ENCODE data around the gene GCSAM. TPM values are rescaled to one million over a fixed set of nuclear protein-coding genes. Genes with fewer than 3 reads are reported as not detected.

GCSAM gene
- total RNA-seq, 1 experiment from 2014 or later: not detected

DNA sequence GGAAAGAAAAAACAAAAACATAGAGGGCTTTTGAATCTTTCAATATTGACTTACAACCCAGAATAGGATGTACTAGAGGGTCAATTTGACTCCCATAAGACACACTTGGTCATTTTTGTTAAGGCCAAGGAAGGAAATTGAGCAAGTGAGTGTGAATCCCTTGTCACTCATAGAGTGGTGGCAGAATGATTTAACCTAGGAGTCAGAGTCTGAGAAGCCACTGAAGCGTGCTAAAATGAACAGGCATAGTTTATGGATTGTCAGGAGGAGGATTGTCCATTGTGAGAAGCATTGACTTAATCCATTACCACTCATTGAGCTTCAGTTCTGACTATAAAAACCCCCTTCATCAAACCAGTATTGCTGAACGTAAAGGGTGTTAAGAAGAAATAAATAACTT, 8.2 kb upstream of the GCSAM start:
- no peaks in the 10 kb centered on the region for H3F3A ChIP-seq (ENCODE audit: low read length, unreplicated experiment)
- no peaks in the 10 kb centered on the region for H3K79me2 ChIP-seq (ENCODE audit: low read length)
- no TSS peak for BruUV-seq (replicated peaks)
- no peak overlapping the region for H3K9ac ChIP-seq (ENCODE audit: low read length)
- no peaks in the 10 kb centered on the region for H3K9me2 ChIP-seq (replicated peaks; ENCODE audit: low read length)
- ChIA-PET CTCF (no interaction called here), POLR2A (ENCODE audit: unreplicated experiment) (interaction anchor here (0.6 kb wide), 1 partner anchor 58 kb away, joined by 3 read pairs; no protein-coding TSS in a partner anchor)
- no peaks in the 10 kb centered on the region for H3K27me3 ChIP-seq (ENCODE audit: low read length)
- H3K4me2 ChIP-seq (ENCODE audit: low read length): no peak overlapping the region
- intact Hi-C loops (cut with micrococcal nuclease): no loop called here
- no peaks in the 10 kb centered on the region for H3K36me3 ChIP-seq (ENCODE audit: low read depth, low read length)
- TF ChIP-seq, protein P1, sequence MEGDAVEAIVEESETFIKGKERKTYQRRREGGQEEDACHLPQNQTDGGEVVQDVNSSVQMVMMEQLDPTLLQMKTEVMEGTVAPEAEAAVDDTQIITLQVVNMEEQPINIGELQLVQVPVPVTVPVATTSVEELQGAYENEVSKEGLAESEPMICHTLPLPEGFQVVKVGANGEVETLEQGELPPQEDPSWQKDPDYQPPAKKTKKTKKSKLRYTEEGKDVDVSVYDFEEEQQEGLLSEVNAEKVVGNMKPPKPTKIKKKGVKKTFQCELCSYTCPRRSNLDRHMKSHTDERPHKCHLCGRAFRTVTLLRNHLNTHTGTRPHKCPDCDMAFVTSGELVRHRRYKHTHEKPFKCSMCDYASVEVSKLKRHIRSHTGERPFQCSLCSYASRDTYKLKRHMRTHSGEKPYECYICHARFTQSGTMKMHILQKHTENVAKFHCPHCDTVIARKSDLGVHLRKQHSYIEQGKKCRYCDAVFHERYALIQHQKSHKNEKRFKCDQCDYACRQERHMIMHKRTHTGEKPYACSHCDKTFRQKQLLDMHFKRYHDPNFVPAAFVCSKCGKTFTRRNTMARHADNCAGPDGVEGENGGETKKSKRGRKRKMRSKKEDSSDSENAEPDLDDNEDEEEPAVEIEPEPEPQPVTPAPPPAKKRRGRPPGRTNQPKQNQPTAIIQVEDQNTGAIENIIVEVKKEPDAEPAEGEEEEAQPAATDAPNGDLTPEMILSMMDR (conservative IDR thresholded peaks at IDR 0.05; ENCODE audit: low read depth, low read length): no peak
- no peak for TF ChIP-seq EZH2 (IDR thresholded peaks at IDR 0.05; ENCODE audit: low read length, unreplicated experiment)
- no peak for TF ChIP-seq EZH2phosphoT487 (IDR thresholded peaks at IDR 0.05; ENCODE audit: borderline replicate concordance, low read length)
- no peak overlapping the region for H3K27ac ChIP-seq (ENCODE audit: low read length)
- no peaks in the 10 kb centered on the region for H3K9me3 ChIP-seq (ENCODE audit: low read length)
- ATAC-seq (no peak), DNase-seq (no peak)
- no peak overlapping the region for H2AFZ ChIP-seq (ENCODE audit: low read length)
- H4K20me1 ChIP-seq (ENCODE audit: low read length): no peaks in the 10 kb centered on the region
- H3K4me1 ChIP-seq (ENCODE audit: insufficient read depth, low read length): no peaks in the 10 kb centered on the region
- H3K4me3 ChIP-seq (ENCODE audit: low read length): no peak overlapping the region

DNA sequence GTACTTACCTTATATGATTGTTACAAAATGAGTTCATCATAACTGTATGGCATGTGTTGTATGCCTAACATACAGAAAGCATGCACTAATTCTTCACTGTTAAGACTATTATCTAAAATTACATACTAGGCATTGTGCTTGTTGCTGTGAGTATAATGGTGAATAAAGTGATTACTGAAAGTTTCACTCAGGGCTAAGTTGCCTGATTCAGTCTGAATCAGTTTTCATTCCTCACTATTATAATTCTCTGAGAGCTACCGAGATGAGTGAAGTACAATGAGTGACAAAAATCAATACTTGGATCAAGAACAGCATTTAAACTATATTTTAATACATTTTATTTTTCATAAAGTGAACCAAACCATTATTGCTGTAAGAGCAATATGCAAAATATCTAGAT, 7.5 kb upstream of the GCSAM start:
- TF ChIP-seq, protein P1 (conservative IDR thresholded peaks at IDR 0.05; ENCODE audit: low read depth, low read length): no peak
- TF ChIP-seq EZH2phosphoT487 (IDR thresholded peaks at IDR 0.05; ENCODE audit: borderline replicate concordance, low read length) (no peak), EZH2 (IDR thresholded peaks at IDR 0.05; ENCODE audit: low read length, unreplicated experiment) (no peak)
- no peaks in the 10 kb centered on the region for H3K79me2 ChIP-seq (ENCODE audit: low read length)
- no TSS peak for BruUV-seq (replicated peaks)

DNA sequence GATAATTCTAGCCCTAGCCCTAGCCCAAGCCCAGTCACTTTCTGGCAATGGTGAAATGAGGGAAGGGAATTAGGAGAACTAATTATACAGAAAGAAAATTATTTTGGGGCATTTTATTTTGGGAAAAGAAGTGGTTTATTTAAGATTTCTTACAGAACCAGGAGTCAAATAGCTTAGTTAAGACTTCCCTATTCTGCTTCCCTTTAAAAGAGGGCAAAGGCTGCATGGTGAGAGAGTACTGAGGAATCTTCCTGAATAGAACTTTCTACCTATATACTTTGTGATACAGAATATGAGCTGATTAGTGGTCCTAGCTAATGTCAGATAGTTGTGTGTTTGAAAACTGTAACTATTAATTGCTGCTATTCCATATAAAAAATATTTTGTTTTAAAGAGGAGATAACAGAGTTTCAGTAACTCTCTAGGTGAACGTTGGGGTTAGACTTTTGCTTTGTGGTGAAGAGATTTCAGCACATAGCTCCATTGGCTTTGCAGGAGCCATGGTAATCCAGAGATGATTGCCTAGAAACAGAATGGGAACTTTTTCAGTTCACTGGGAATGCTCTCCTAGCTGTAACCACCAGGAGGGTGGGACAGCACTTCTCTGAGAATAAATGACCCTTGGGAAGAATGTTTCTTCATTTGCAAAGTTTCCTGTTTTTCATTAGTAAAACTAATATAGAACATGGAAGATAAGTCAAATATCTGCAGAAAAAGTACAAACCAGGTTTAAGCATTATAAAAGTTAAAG, 5.3 kb upstream of the GCSAM start:
- Histone ChIP-seq H2AFZ (ENCODE audit: low read length) (no peak overlapping the region), H3F3A (ENCODE audit: low read length, unreplicated experiment) (no peaks in the 10 kb centered on the region), H3K9me3 (ENCODE audit: low read length) (no peaks in the 10 kb centered on the region), H3K36me3 (ENCODE audit: low read depth, low read length) (no peaks in the 10 kb centered on the region), H4K20me1 (ENCODE audit: low read length) (no peaks in the 10 kb centered on the region), H3K4me1 (ENCODE audit: insufficient read depth, low read length) (peaks cover 11% of the 10 kb centered on the region), H3K9ac (ENCODE audit: low read length) (no peak overlapping the region), H3K27me3 (ENCODE audit: low read length) (no peaks in the 10 kb centered on the region), H3K79me2 (ENCODE audit: low read length) (no peaks in the 10 kb centered on the region), H3K27ac (ENCODE audit: low read length) (no peak overlapping the region), H3K4me3 (ENCODE audit: low read length) (no peak overlapping the region), H3K9me2 (replicated peaks; ENCODE audit: low read length) (no peaks in the 10 kb centered on the region), H3K4me2 (ENCODE audit: low read length) (no peak overlapping the region)
- CTCF ChIA-PET: interaction anchor here (1.1 to 1.9 kb wide), 3 partner anchors 27 to 155 kb away, joined by 3 to 18 read pairs (median 17); partner anchors contain the start of gene SLC9C1
- POLR2A ChIA-PET (ENCODE audit: unreplicated experiment): no interaction called here
- ATAC-seq: no peak
- BruUV-seq (replicated peaks): no TSS peak
- no peak for DNase-seq
- TF ChIP-seq, protein P1 (conservative IDR thresholded peaks at IDR 0.05; ENCODE audit: low read depth, low read length): no peak
- TF ChIP-seq EZH2phosphoT487 (IDR thresholded peaks at IDR 0.05; ENCODE audit: borderline replicate concordance, low read length) (no peak), EZH2 (IDR thresholded peaks at IDR 0.05; ENCODE audit: low read length, unreplicated experiment) (no peak)
- intact Hi-C loops (cut with micrococcal nuclease): loop anchor here (5.0 kb wide), 1 partner anchor 394 kb away; no protein-coding TSS in a partner anchor

More for the DNA sequence above, 7.5 kb upstream of the GCSAM start:
- H3K9ac ChIP-seq (ENCODE audit: low read length): no peak overlapping the region
- no peaks in the 10 kb centered on the region for H3K36me3 ChIP-seq (ENCODE audit: low read depth, low read length)
- no peak overlapping the region for H3K27ac ChIP-seq (ENCODE audit: low read length)
- H3K4me3 ChIP-seq (ENCODE audit: low read length): no peak overlapping the region
- no peaks in the 10 kb centered on the region for H3K4me1 ChIP-seq (ENCODE audit: insufficient read depth, low read length)
- intact Hi-C loops (cut with micrococcal nuclease): no loop called here
- H3K9me3 ChIP-seq (ENCODE audit: low read length): no peaks in the 10 kb centered on the region
- DNase-seq: no peak
- no peaks in the 10 kb centered on the region for H4K20me1 ChIP-seq (ENCODE audit: low read length)
- no peaks in the 10 kb centered on the region for H3K9me2 ChIP-seq (replicated peaks; ENCODE audit: low read length)
- CTCF ChIA-PET: no interaction called here
- no peak for ATAC-seq
- no peaks in the 10 kb centered on the region for H3K27me3 ChIP-seq (ENCODE audit: low read length)
- no peak overlapping the region for H3K4me2 ChIP-seq (ENCODE audit: low read length)
- H3F3A ChIP-seq (ENCODE audit: low read length, unreplicated experiment): no peaks in the 10 kb centered on the region
- no peak overlapping the region for H2AFZ ChIP-seq (ENCODE audit: low read length)
- POLR2A ChIA-PET (ENCODE audit: unreplicated experiment): no interaction called here

Measured in PC-3 (cell line).